ENCODE data around the gene HEATR9.

The HEATR9 gene

DNA sequence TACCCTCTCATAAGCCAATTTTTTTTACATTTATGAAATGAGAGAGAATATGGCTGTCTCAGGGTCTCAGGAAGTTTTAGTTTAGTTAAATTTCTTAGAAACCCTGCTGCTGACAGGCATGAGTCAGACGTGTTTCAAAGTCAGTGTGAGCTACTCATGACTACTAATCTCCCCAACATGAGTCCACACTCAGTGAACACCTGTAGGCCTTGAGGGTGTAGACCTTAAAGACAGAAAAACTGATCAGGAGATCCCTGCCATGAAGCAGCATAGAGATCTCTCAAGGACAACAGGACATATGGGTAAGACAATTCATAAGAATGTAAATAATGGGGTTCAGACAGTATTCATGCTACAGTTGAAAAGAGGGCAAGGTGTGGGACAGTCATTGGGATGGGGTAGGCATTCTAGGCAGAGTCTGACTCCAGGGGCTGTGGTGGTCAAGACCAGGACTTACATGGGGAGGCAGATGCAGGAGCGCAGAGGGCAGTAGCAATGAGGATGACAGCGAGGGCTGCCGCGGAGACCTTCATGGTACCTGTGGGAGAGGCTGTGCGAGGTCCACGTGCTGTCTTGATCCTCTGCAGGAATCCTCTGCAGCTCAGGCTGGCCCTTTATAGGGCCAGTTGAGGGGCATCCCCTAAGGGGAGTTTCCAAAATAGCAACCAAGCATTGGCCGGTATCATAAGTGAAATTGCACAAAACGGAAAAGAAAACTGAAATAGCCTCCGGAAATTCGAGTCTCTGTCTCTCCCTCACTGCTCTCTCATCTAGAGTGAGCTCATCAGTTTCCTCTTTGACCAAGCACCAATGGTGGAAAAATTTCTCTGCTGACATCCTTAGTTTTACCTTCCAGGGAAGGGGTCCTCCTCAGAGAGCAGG is 11.3 kb upstream of the HEATR9 start, which contains the start of gene CCL5:
Gene CCL5, minus strand, starts transcription at position 588 of the 882 bp plus-strand sequence.
- H3K9me3 ChIP-seq = no peaks in the 10 kb centered on the region
- H3K27me3 ChIP-seq = no peaks in the 10 kb centered on the region
- H3K27ac ChIP-seq = no peak within 1 kb of the TSS
- TF ChIP-seq, protein P1, sequence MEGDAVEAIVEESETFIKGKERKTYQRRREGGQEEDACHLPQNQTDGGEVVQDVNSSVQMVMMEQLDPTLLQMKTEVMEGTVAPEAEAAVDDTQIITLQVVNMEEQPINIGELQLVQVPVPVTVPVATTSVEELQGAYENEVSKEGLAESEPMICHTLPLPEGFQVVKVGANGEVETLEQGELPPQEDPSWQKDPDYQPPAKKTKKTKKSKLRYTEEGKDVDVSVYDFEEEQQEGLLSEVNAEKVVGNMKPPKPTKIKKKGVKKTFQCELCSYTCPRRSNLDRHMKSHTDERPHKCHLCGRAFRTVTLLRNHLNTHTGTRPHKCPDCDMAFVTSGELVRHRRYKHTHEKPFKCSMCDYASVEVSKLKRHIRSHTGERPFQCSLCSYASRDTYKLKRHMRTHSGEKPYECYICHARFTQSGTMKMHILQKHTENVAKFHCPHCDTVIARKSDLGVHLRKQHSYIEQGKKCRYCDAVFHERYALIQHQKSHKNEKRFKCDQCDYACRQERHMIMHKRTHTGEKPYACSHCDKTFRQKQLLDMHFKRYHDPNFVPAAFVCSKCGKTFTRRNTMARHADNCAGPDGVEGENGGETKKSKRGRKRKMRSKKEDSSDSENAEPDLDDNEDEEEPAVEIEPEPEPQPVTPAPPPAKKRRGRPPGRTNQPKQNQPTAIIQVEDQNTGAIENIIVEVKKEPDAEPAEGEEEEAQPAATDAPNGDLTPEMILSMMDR (IDR thresholded peaks at IDR 0.05) = no peak
- no peak within 1 kb of the TSS for H3K4me3 ChIP-seq (ENCODE audit: low read depth in 1 of 2, low read length in 1 of 2)
- H3K4me1 ChIP-seq (ENCODE audit: control insufficient read depth in 1 of 2, insufficient read depth in 1 of 2, low read depth in 1 of 2, low read length in 1 of 2) = no peaks in the 10 kb centered on the region
- no peaks in the 10 kb centered on the region for H3K36me3 ChIP-seq

GRCh38 chr17:35878361-35878760 is 9.7 kb upstream of the HEATR9 start:
- no peaks in the 10 kb centered on the region for H3K4me1 ChIP-seq (ENCODE audit: control insufficient read depth in 1 of 2, insufficient read depth in 1 of 2, low read depth in 1 of 2, low read length in 1 of 2)
- no peak overlapping the region for H3K4me3 ChIP-seq (ENCODE audit: low read depth in 1 of 2, low read length in 1 of 2)
- no peaks in the 10 kb centered on the region for H3K27me3 ChIP-seq
- H3K9me3 ChIP-seq = no peaks in the 10 kb centered on the region
- TF ChIP-seq, protein P1 (IDR thresholded peaks at IDR 0.05) = no peak
- H3K27ac ChIP-seq = no peak overlapping the region
- no peaks in the 10 kb centered on the region for H3K36me3 ChIP-seq

GRCh38 chr17:35877345-35878029 is 8.8 kb upstream of the HEATR9 start:
- Histone ChIP-seq H3K4me3 (ENCODE audit: low read depth in 1 of 2, low read length in 1 of 2) (no peak overlapping the region), H3K27me3 (no peaks in the 10 kb centered on the region), H3K27ac (no peak overlapping the region), H3K36me3 (no peaks in the 10 kb centered on the region), H3K4me1 (ENCODE audit: control insufficient read depth in 1 of 2, insufficient read depth in 1 of 2, low read depth in 1 of 2, low read length in 1 of 2) (no peaks in the 10 kb centered on the region), H3K9me3 (no peaks in the 10 kb centered on the region)
- TF ChIP-seq, protein P1 (IDR thresholded peaks at IDR 0.05) = no peak

DNA sequence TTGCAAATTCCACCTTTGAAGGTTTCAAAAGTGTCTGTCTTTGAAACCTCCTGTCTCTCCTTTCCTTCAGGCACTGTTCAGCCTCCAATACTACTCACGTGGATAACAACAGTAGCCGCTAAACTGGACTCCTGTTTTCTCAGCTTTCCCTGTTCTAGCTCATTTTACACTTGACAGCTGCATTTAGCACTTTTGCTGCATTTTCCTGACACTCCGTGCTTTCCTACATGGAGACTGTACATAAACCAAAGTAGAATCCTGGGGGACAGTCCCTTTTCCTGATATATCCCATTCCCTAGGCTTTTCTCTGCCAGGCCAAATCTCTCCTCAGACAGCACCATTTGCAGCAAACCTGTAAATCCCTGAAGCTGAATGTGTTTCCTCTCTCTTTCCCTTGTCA is 7.8 kb upstream of the HEATR9 start:
- no peak overlapping the region for H3K4me3 ChIP-seq (ENCODE audit: low read depth in 1 of 2, low read length in 1 of 2)
- H3K9me3 ChIP-seq = no peaks in the 10 kb centered on the region
- no peaks in the 10 kb centered on the region for H3K4me1 ChIP-seq (ENCODE audit: control insufficient read depth in 1 of 2, insufficient read depth in 1 of 2, low read depth in 1 of 2, low read length in 1 of 2)
- H3K36me3 ChIP-seq = no peaks in the 10 kb centered on the region
- H3K27ac ChIP-seq = no peak overlapping the region
- no peaks in the 10 kb centered on the region for H3K27me3 ChIP-seq
- TF ChIP-seq, protein P1 (IDR thresholded peaks at IDR 0.05) = no peak

DNA sequence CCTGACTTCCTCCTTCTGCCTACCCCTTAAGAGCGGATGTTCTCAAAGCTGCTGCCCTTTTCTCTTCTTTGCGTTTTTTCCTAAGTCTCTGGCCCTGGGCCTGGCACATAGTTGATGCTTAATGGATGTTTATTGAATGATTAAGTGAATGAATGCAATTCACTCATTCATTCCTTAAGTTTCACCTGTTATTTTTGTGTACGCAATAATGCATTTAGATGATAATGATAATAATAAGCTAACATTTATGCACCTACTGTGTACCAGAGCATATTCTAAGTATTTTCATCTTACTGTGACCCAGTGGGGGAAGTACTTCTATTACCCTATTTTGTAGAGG is 7.1 kb upstream of the HEATR9 start:
- Histone ChIP-seq H3K36me3 (no peaks in the 10 kb centered on the region), H3K4me1 (ENCODE audit: control insufficient read depth in 1 of 2, insufficient read depth in 1 of 2, low read depth in 1 of 2, low read length in 1 of 2) (no peaks in the 10 kb centered on the region), H3K27me3 (no peaks in the 10 kb centered on the region), H3K4me3 (ENCODE audit: low read depth in 1 of 2, low read length in 1 of 2) (no peak overlapping the region), H3K9me3 (no peaks in the 10 kb centered on the region), H3K27ac (no peak overlapping the region)
- TF ChIP-seq, protein P1 (IDR thresholded peaks at IDR 0.05) = no peak

Data from neutrophil (primary cell).